DMS153 treated with DMSO at 0.1 percent for 48 hours (cell line): Measurements from ENCODE around the gene CST8.
"Not testable (repeated sequence)": the region's sequence is repeated elsewhere in the genome, so short reads cannot be mapped to it uniquely, and the experiment has no call there.

ENCODE experiments used
- DNase-seq: peaks from one replicate; lab custom pipeline; 2025; ENCODE audit not compliant: unreplicated experiment; lab: John Stamatoyannopoulos, UW

CST8 gene

GRCh38 chr20:23490817-23491216 is at the start of gene CST8:
TSS of gene CST8 (plus strand) at chr20:23491117. CDS start at chr20:23491668, 551 bp downstream.
- no peak for DNase-seq

- peak; percentile 24 for DNase-seq
Observed at GRCh38 chr20:23441850-23442313, 49.0 kb upstream of the CST8 start.

GRCh38 chr20:23442436-23442835 is 48.5 kb upstream of the CST8 start:
- no peak for DNase-seq

- DNase-seq: no peak
Observed at GRCh38 chr20:23444859-23445258, 46.1 kb upstream of the CST8 start.

- no peak for DNase-seq
Observed at GRCh38 chr20:23445596-23446217, 45.2 kb upstream of the CST8 start.

- DNase-seq: no peak
Observed at GRCh38 chr20:23446505-23446904, 44.4 kb upstream of the CST8 start.

GRCh38 chr20:23448167-23448566 is 42.8 kb upstream of the CST8 start:
- DNase-seq: no peak

GRCh38 chr20:23449421-23449820 is 41.5 kb upstream of the CST8 start:
- no peak for DNase-seq

- DNase-seq: no peak
Observed at GRCh38 chr20:23450877-23451276, 40.0 kb upstream of the CST8 start.

- no peak for DNase-seq
Observed at GRCh38 chr20:23451956-23452487, 38.9 kb upstream of the CST8 start.

GRCh38 chr20:23452776-23453175 is 38.1 kb upstream of the CST8 start, which contains the start of gene CST11:
TSS of gene CST11 (minus strand) at chr20:23452876. CDS start at chr20:23452811, 65 bp downstream.
- DNase-seq: no peak

GRCh38 chr20:23453549-23454543 is 37.1 kb upstream of the CST8 start:
- DNase-seq: no peak

GRCh38 chr20:23454816-23455215 is 36.1 kb upstream of the CST8 start:
- no peak for DNase-seq

- DNase-seq: no peak
Observed at GRCh38 chr20:23455639-23456038, 35.3 kb upstream of the CST8 start.

GRCh38 chr20:23456409-23456808 is 34.5 kb upstream of the CST8 start:
- no peak for DNase-seq

GRCh38 chr20:23456873-23457272 is 34.0 kb upstream of the CST8 start:
- no peak for DNase-seq

GRCh38 chr20:23459461-23460150 is 31.3 kb upstream of the CST8 start:
- no peak for DNase-seq

GRCh38 chr20:23461180-23461579 is 29.7 kb upstream of the CST8 start:
- no peak for DNase-seq

- DNase-seq: not testable (repeated sequence)
Observed at GRCh38 chr20:23466961-23467360, 24.0 kb upstream of the CST8 start.

- not testable (repeated sequence) for DNase-seq
Observed at GRCh38 chr20:23472306-23472705, 18.6 kb upstream of the CST8 start.

GRCh38 chr20:23473293-23473692 is 17.6 kb upstream of the CST8 start:
- DNase-seq: not testable (repeated sequence)
